SIG-M5 treated with dmso at 0.1 percent for 504 hours (cell line): ENCODE measurements around the gene SLC48A1.
A peak's percentile ranks its signal among the peaks of the same experiment; 100 is the strongest.
"Not testable (repeated sequence)": the region's sequence is repeated elsewhere in the genome, so short reads cannot be mapped to it uniquely, and the experiment has no call there.

Experiments used
- DNase-seq: peaks from one replicate; lab custom pipeline; 2025; ENCODE audit not compliant: unreplicated experiment; lab: John Stamatoyannopoulos, UW

SLC48A1 gene

GRCh38 chr12:47808050-47808449 is 35.0 kb downstream of the SLC48A1 start:
- no peak for DNase-seq

GRCh38 chr12:47808574-47809365 is 35.7 kb downstream of the SLC48A1 start:
- peak; percentile 64 for DNase-seq

GRCh38 chr12:47809518-47809917 is 36.5 kb downstream of the SLC48A1 start:
- not testable (repeated sequence) for DNase-seq

- DNase-seq: no peak
Measured at GRCh38 chr12:47811072-47811396, 38.0 kb downstream of the SLC48A1 start.

- no peak for DNase-seq
Measured at GRCh38 chr12:47811581-47812484, 38.8 kb downstream of the SLC48A1 start.

- DNase-seq: peak; percentile 83
Measured at GRCh38 chr12:47812797-47813510, 39.9 kb downstream of the SLC48A1 start.

GRCh38 chr12:47813511-47814196 is 40.6 kb downstream of the SLC48A1 start:
- DNase-seq: peak; percentile 53

- DNase-seq: no peak
Measured at GRCh38 chr12:47814539-47815170, 41.6 kb downstream of the SLC48A1 start.

GRCh38 chr12:47815447-47815846 is 42.4 kb downstream of the SLC48A1 start:
- not testable (repeated sequence) for DNase-seq

GRCh38 chr12:47816403-47817271 is 43.6 kb downstream of the SLC48A1 start:
- DNase-seq: no peak

- DNase-seq: no peak
Measured at GRCh38 chr12:47817272-47818006, 44.4 kb downstream of the SLC48A1 start.

GRCh38 chr12:47818007-47818376 is 45.0 kb downstream of the SLC48A1 start:
- no peak for DNase-seq

GRCh38 chr12:47818467-47819137 is 45.6 kb downstream of the SLC48A1 start:
- no peak for DNase-seq

- DNase-seq: no peak
Measured at GRCh38 chr12:47819138-47819895, 46.3 kb downstream of the SLC48A1 start.

- peak; percentile 62 for DNase-seq
Measured at GRCh38 chr12:47819896-47820630, 47.0 kb downstream of the SLC48A1 start, which contains the start of gene HDAC7. Gene HDAC7 (minus strand): TSS chr12:47819903. CDS start chr12:47819785, 118 bp downstream.

- DNase-seq: peak; percentile 94
Measured at GRCh38 chr12:47820631-47821345, 47.8 kb downstream of the SLC48A1 start.
